Measurements from ENCODE around the gene GDF3.

DNA sequence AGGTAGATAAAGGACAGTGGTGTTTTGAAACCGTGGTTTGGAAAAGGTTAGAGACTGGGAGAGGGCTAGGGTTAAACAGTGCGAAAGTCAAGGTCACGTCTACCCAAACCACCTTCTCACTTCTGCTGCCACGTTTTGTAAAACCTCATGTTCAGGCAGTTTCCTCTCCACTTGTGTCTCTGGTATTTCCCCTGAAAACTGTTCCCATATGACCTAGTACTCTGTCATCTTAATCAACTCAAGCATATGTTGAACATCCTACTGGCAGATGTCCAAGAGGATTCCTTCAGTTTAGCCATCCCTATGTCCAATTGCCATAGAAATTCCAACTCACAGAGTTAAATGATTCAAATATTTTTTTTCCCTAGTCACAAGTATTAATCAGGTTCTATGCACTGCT, 34.2 kb upstream of the GDF3 start:
- TF ChIP-seq, protein P1, sequence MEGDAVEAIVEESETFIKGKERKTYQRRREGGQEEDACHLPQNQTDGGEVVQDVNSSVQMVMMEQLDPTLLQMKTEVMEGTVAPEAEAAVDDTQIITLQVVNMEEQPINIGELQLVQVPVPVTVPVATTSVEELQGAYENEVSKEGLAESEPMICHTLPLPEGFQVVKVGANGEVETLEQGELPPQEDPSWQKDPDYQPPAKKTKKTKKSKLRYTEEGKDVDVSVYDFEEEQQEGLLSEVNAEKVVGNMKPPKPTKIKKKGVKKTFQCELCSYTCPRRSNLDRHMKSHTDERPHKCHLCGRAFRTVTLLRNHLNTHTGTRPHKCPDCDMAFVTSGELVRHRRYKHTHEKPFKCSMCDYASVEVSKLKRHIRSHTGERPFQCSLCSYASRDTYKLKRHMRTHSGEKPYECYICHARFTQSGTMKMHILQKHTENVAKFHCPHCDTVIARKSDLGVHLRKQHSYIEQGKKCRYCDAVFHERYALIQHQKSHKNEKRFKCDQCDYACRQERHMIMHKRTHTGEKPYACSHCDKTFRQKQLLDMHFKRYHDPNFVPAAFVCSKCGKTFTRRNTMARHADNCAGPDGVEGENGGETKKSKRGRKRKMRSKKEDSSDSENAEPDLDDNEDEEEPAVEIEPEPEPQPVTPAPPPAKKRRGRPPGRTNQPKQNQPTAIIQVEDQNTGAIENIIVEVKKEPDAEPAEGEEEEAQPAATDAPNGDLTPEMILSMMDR (IDR thresholded peaks at IDR 0.05): no peak
- no peak for TF ChIP-seq EZH2phosphoT487 (IDR thresholded peaks at IDR 0.05)
